ENCODE data around the gene SMIM20.

The SMIM20 gene

DNA sequence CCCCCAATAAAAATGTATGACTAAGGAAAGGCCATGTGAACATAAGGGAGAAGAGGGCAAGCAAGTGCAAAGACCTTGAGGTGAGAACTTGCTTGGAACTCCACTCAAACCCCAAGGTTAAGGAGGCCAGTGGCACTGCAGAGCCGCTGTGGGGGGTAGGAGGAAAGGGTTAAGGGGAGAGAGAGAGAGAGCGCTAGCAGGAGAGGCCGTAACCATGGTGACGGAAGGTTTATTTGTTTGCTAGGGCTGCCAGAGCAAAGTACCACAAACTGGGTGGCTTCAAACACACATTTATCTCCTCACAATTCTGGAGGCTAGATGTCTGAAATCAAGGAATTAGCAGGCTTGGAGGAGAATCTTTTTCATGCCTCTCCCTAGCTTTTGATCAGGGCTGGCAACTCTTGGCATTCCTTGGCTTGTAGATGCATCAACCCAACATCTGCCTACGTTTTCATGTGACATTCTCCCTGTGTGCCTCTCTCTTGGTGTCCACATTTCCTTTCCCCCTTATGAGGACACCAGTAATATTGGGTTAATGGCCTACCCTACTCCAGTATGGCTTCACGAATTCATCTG lies 35.2 kb downstream of the SMIM20 start:
- H3K4me3 ChIP-seq (ENCODE audit: low read length): no peak overlapping the region
- peak; percentile 63 for DNase-seq (ENCODE audit: low read depth, low spot score)

DNA sequence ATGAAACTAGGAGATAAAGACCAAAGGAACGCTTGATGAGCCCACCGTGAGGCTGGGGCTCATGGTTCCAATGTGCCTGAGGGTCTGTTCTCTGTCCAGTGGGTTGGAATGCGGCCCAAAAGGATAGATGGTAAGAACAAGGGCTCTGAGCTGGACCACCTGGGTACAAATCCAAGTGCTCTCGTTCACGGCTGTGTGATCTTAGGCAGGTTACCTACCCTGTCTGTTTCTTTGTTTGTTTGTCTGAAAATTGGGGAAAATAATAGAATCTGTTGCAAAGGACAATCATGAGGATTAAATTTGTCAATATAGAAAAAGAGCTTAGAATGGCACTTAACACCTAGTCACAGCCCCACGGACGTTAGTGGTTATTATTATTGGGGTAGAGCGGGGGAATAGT lies 36.0 kb downstream of the SMIM20 start:
- no peak for DNase-seq (ENCODE audit: low read depth, low spot score)
- H3K4me3 ChIP-seq (ENCODE audit: low read length): no peak overlapping the region

DNA sequence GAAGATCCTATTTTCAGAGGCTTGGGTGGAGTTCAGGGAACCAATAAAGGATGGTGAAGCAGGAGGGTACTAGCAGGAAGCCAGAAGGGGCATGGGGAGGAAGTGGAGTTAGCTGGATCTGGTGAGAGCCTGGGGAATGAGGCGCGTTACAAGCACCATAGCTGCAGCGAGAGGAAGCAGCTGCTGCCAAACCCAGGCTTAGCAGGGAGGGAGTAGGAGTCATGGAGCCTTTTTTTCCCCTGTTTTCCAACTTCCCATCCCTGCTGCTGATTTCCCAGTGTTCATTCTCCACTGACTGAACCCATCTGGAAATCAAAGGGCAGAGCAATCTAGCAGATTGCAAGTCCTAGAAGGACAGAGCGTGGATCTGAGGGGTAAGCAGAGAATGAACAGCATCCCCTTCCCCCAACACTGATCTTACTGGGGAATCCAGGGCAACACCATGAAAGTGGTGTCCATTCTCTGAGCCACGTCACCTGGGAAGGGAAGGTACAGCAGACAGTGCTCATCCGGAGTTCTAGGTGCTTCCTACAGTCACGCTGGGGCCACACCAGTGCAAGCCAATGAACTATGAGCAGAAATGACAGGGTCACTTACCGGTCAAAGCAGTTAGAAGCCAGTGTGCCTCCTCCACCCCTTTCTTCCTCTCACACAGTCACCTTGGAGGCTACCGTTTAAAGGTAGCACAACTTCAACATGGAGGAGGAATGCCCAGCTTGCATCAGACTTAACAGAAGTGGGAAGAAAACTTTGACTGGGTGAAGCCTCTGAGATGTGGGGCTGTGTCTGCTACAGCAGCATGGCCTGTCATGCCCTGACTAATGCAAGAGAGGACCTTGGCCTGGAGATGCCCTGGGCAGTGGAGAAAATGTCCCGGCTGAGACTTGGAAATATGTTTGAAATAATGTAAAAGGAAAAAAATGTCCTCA lies 36.7 kb downstream of the SMIM20 start:
- no peak overlapping the region for H3K4me3 ChIP-seq (ENCODE audit: low read length)
- DNase-seq (ENCODE audit: low read depth, low spot score): no peak

DNA sequence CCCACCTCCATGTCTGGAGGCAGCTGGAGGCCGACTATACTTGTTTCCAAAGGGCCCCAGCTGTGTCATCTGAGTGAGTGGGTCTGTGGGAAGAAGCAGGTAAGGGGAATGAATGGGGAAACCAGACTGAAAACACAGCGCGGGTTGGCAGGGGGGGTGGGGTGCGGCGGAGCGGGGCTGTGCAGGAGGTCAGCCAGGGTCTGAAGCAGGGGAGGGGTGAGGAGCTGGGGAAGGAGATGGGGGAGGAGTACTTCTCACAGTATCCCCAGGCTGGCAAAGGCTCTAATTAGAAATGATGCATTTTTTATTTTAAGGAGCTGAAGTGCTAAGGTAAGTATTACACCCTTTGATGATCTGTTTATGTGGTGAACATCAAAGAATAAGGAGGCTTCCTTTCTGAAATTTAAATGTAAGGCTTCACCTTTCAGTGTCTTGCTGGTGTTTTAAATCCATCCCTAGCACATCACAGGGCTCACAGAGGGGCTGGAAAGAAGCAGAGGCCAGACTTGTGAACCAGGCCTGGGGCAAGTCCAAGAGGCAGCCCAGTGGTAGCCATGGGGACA lies 37.5 kb downstream of the SMIM20 start:
- no peak overlapping the region for H3K4me3 ChIP-seq (ENCODE audit: low read length)
- DNase-seq (ENCODE audit: low read depth, low spot score): peak; percentile 60

DNA sequence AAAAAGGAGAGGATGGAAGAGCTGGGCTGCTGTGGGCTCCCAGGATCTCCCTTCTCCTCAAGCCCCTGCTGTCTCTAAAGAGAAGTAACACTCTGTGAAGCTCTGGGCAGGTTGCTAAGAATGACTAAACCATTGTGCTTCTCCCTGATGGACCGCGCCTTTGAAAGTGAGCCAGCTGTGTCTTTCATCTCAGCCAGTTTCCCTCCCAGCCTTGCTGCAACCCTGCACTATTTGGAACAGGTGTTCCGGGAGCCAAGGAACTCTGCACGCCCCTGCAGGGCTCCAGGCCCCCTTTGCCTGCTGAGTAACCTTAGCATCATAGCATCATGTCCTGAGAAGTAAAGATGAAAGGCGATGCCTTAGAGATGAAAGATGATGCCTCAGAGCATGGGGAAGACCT lies 39.7 kb downstream of the SMIM20 start:
- no peak overlapping the region for H3K4me3 ChIP-seq (ENCODE audit: low read length)
- DNase-seq (ENCODE audit: low read depth, low spot score): no peak

DNA sequence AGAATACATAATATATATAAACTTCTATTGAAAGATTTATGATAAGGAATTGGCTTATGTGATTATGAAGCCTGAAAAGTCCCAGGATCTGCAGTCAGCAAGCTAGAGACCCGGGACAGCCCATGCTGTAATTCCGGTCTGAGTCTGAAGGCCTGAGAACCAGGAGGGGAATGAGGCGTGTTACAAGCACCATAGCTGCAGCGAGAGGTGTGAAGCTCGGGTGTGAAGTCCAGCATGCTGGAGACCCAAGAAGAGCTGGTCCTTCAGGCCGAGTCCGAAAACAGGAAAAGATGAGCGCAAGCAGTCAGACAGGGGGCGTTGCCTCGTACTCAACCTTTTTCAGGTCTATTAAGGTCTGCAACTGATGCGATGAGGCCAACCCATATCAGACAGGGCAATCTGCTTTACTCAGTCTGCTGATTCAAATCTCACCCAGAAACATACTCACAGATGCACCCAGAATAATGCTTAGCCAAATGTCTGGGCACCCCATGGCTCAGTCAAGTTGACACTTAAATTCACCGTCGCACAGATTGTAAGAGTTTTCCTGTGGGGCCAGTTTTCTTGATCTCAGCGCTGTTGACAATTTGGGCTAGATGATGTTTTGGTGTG lies 40.4 kb downstream of the SMIM20 start:
- H3K4me3 ChIP-seq (ENCODE audit: low read length): no peak overlapping the region
- no peak for DNase-seq (ENCODE audit: low read depth, low spot score)

DNA sequence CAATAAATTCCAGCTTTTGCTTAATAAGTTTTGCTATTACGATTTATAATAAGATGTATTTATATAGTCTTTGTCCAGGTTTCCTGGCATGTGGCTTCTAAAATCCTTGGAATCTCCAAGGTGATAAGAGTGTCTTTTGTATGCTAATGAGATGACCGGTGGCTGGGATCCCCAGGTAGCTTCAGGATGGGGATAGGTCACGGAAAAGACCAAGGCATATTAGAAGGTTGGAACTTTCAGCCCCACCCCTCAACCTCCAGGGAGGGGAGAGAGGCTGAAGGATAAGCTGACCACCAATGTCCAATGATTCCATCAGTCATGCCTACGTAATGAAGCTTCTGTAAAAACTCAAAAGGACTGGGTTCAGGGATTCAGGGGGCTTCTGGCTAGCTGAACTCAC lies 41.7 kb downstream of the SMIM20 start:
- no peak for DNase-seq (ENCODE audit: low read depth, low spot score)
- H3K4me3 ChIP-seq (ENCODE audit: low read length): no peak overlapping the region

DNA sequence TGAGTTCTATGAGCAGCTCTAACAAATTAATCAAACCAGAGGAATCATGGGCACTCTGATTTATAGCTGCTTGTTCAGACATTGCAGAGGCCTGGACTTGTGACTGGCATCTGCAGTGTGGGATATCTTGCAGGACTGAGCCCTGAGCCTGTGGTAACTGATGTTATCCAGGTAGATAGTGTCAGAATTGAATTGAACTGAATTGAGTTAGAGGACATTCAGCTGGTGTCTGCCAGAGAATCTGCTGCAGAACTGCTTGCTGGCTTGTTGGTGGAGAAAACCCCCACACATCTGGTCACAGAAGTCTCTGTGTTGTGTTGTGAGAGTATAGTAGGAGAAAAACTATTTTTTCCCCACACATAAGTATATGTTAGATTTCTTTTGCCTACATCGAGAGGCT lies 42.2 kb downstream of the SMIM20 start:
- DNase-seq (ENCODE audit: low read depth, low spot score): no peak
- no peak overlapping the region for H3K4me3 ChIP-seq (ENCODE audit: low read length)

DNA sequence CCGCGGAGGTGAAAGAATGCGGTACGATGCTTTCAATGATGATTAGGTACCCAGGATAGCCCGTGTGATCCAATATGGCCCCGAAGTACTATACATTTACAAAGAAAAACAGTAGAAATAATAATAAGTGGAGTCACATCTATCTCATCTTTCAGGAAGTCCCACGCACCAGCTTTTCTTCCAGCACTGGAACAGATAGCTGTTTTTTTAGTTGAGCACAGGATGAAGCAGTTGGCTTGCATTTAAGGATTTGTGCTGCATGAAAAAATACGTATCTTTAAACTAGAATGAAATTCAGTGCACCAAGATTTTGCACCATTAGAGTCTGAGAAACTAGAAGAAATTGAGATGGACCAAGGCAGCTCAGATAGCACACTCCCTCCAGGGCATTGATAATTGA lies 44.1 kb downstream of the SMIM20 start:
- DNase-seq (ENCODE audit: low read depth, low spot score): no peak
- H3K4me3 ChIP-seq (ENCODE audit: low read length): no peak overlapping the region

DNA sequence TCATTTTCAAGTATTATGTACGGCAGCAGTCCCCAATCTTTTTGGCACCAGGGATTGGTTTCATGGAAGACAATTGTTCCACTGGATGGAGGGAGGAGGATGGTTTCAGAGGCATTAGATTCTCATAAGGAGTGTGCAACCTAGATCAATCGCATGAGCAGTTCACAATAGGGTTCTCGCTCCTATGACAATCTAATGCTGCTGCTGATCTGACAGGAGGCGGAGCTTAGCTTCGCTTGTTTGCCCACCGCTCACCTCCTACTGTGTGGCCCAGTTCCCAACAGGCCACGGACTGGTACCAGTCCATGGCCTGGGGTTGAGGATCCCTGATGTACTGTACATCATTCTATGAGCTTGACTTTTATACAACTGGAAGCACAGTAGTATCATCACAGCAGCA lies 48.4 kb downstream of the SMIM20 start:
- H3K4me3 ChIP-seq (ENCODE audit: low read length): no peak overlapping the region
- DNase-seq (ENCODE audit: low read depth, low spot score): no peak

DNA sequence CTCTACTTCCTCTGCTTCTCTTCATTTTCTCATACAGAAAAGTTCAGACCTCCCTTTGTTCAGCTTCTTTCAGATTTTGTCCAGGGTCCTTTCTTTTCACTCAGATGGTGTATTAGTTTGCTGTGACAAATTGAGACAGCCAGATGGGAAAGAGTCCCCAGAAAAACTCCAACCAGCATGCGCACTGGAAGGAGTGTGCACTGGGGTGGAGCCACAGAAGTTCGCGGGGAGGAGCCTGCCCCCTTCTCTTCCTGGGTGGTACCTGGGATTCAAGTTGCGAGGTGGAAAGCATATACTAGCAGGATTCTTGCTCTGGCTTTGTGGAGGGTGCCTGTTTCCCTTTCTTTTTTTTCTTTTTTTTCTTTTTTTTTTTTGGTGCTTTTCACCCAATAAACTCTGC lies 51.6 kb downstream of the SMIM20 start:
- no peak overlapping the region for H3K4me3 ChIP-seq (ENCODE audit: low read length)
- no peak for DNase-seq (ENCODE audit: low read depth, low spot score)

DNA sequence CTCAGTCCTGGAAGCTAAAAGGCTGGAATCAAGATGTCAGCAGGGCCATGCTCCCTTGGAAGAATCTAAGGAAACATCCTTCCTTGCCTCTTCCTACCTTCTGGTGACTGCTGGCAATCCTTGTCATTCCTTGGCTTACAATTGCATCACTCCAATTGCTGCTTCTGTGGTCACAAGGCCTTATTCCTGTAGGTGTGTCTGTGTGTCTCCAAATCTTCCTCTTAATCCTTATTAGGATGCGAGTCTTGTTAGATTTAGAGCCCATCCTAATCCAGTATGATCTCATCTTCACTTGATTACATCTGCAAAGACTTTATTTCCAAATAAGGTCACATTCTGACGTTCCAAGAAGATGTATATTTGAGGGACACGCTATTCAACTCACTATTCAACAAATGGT lies 52.2 kb downstream of the SMIM20 start:
- no peak for DNase-seq (ENCODE audit: low read depth, low spot score)
- no peak overlapping the region for H3K4me3 ChIP-seq (ENCODE audit: low read length)

DNA sequence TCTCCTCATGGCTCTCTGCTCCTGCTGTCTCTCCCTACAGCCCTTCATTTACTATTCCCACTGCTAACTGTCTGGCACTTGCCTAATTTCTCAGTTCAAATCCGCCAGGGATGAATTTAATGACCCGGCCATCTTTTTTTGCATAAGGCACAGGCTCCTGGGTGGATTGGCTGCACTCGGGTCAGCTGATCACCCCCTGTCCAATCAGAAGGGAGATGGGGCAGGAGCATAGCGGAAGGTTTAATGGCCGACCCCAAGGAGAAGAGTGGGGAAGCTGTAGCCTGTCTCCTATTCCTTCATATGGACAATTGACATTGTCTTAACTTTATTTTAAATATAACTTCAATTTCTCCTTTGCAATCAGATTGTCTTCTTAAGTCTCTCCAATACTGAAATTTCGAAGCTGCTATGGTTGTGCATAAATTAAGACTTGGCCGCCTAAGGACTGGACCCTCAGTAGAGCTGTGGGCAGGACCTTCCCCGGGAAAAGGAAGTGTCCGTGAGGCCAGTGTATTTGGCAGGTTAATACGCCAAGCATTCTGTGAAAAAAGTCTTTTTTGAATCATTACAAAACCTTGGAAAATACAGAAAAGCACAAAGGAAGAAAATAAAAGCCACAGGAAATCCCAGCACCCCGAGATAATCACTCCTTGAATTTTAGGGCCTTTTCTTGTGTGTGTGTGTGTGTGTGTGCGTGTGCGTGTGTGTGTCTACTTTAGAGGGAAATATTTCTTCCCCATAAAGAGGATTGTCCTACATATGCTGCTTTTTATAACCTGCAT lies 55.5 kb downstream of the SMIM20 start:
- DNase-seq (ENCODE audit: low read depth, low spot score): no peak
- H3K4me3 ChIP-seq (ENCODE audit: low read length): no peak overlapping the region

DNA sequence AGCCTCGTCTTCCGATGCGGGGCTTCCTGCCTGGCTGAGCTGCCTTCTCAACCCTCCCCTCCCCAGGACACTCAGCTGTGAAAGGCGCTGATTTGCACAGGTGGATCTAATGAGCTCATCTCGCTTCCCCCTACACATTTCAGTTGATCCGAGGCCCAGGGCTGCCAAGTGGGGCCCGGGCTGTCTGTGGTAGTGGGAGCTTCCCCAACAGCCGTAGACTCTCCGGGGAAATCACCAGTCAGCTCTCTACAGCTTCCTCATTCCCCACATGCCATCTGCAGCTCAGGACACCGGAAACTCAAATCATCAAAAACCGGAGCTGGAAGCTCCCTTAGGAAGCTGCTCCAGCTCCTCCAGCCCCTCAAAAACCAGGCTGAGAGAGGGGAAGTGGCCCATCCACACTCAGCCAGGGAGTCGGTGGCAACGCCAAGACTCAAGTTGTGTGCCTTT lies 56.2 kb downstream of the SMIM20 start:
- H3K4me3 ChIP-seq (ENCODE audit: low read length): no peak overlapping the region
- no peak for DNase-seq (ENCODE audit: low read depth, low spot score)

DNA sequence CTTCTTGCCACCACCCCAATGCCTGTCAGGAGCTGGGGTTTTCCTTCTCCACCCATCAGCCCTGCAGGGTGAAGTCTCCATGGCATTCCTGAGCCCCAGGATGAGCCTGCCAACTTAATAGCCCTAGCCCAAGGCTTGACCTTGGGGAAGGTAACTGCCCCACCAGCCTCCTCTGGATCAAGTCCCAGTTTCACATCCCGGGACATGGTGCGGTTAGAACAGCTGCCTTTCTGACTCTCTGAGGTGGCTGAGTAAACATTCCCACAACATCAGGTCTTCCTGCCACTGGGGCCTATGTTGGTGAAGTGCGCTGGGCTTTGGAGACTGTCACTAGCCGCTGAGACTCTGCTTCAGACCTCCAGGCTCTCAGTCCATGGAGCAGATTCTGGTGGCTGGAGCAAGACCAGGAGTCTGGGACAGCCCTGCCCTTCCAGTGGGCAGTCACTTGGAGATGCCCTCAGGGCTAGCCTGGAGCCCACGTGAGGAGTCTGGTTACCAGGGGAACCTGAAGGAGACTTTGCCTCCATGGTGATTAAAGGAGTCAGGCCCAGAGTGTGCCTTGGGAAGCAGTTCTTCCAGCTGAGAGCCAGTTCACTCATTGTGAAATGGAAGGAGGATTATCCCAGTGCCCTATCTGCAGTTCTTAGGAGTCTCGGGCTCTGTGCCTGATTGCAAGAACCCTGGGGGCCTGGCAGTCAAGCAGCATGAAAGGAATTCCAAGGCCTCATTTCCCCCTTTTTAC lies 56.8 kb downstream of the SMIM20 start:
- no peak for DNase-seq (ENCODE audit: low read depth, low spot score)
- no peak overlapping the region for H3K4me3 ChIP-seq (ENCODE audit: low read length)

DNA sequence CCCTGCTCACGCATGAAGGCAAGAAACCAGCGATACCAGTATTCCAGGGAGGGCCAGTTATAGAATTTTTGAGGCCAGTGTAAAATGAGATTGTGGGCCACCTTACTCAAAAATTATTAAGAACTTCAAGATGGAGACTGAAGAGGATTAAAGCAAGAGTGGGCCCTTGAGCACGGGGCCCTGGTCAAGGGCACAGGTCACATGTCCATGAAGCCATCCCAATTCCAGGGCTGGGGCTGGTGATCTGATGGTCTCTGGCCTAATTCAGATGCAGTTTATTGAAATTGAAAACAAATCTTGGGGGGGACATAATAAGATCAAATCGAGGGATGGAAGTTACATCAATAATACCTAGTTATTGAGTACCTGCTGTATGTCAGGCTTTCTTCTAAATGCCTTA lies 58.3 kb downstream of the SMIM20 start:
- H3K4me3 ChIP-seq (ENCODE audit: low read length): no peak overlapping the region
- DNase-seq (ENCODE audit: low read depth, low spot score): no peak

DNA sequence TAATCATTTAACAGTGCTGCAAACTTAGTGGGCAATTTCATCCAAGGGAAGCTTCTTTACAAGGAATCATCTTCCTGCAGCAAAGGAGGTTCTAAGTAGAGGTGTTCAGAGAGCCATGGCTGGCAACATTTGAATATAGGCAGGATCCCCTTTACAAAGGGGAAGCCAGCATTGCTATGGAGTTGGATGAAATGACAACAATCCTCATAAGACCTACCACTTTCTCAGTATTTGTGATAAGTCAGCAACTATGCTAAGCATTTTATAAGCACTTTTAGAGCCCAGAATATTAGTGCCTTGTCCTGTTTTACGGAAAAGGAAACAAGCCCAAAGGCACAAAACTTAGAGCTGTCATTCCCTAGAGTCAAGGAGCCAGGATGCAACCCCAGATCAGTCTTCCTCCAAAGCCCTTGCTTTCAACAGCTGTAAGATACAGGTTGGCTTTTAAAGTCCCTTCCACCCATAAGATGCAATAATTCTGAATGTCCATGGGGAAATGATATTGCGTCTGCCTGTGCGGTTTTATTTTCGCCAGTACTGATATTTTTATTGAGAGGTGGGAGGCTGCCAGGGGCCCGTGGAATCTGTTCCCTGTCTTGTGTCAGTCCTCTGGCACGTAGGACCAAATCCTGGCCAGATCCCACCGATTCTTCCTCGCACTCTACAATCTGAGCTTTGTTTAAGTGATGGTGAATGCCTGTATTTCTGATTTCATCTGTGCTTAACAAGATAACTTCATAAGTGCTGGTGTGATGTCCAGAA lies 59.1 kb downstream of the SMIM20 start:
- DNase-seq (ENCODE audit: low read depth, low spot score): no peak
- no peak overlapping the region for H3K4me3 ChIP-seq (ENCODE audit: low read length)

DNA sequence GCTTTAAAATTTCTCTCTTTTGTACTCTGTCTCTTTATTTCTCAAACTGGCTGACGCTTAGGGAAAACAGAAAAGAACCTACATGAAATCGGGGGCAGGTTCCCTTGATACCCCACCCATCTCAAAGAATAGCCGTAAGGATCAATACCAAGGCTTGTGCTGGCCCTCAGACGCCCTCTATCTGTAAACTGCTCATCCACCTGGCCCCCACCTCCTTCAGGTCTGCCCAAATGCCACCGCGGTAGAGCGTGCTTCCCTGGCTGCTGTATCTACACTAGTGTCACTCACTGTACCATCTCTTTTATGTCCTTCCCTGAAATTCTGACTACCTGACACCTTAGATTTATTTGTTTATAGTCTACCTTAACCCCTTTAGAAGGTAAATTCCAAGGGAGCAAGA lies 62.8 kb downstream of the SMIM20 start:
- no peak for DNase-seq (ENCODE audit: low read depth, low spot score)
- no peak overlapping the region for H3K4me3 ChIP-seq (ENCODE audit: low read length)

Data from Jurkat, Clone E6-1 (cell line).